GM21528 (cell line): Measurements from ENCODE around the gene CASD1.

Source experiments
- ATAC-seq: cut with Tn5 transposase; IDR thresholded peaks from one replicate; pipeline ENCODE4 v1.9.1; 2021; ENCODE audit warnings: mild to moderate bottlenecking, moderate library complexity; ENCODE audit not compliant: unreplicated experiment, low FRiP score

The CASD1 gene

DNA sequence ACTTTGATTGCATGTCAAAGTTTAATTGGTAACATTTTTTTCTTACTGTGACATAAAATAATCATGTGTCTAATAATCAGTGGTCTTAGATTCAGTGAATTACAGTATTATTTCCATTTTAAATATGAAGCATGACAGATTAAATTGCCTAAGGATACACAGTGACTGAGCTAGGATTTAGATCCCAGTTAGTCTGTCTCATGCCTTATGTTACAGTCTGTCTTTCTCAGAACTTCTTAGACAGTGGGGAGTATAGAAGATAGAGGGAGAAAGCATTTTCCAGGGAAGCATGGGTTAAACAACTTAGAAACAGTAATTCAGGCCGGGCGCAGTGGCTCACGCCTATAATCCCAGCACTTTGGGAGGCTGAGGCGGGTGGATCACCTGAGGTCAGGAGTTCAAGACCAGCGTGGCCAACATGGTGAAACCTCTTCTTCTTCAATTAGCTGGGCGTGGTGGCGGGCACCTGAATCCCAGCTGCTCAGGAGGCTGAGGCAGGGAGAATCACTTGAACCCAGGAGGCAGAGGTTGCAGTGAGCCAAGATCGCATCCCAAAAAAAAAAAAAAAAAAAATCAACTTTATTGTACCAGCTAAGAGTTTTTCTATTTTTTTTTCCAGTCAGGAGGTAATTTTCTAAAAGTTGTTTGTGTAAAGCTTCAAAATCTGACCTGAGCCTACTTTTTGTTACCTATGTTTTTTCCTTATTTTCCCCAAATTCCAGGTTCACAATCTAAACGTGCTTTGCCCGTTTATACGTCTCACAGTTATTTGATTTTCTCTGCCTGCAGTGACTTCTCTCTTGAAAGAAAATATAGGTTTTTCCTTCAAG, 3.3 kb downstream of the CASD1 start:
- ATAC-seq, result no peak

DNA sequence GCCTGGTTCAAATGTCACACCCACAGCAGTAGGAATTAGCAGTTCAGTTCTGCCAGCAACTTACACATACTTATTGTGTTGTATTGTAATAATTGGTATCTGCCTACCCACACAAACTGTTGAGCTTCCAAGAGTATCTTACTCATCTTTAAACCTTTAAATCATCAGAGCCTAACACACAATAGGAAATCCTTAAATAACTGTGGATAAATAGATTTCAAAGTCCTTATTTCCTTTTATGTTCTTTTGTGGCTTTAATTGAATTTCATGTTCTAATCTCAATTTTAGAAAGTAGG, 3.9 kb downstream of the CASD1 start:
- ATAC-seq, result no peak

GRCh38 chr7:94514140-94514889, 4.7 kb downstream of the CASD1 start:
- ATAC-seq, result no peak

GRCh38 chr7:94514917-94515316, 5.3 kb downstream of the CASD1 start:
- ATAC-seq, result no peak

DNA sequence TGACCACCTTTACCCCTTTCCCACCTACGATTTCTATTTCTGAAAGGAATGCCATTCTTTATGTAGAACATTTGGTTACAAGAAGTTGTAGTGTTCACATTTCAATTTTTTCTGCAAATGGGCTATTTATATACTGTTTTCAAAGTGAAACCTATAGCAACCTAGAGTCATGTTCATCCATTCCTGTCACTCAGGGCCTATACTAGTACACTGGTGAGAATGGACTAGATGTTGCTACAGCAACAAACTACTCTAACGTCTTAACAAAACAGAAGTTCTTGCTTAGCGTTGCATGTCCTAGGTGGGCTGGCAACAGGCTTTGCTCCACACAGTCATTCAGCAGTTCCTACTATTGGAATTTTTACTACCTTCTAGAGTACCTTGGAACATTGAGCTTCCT, 16.3 kb downstream of the CASD1 start:
- ATAC-seq, result no peak

GRCh38 chr7:94529516-94529915, 19.9 kb downstream of the CASD1 start:
- ATAC-seq, result no peak

- ATAC-seq, result no peak
These were observed 20.5 kb downstream of the CASD1 start for GRCh38 chr7:94530109-94530508.

- ATAC-seq, result no peak
These were observed 23.1 kb downstream of the CASD1 start for GRCh38 chr7:94532676-94533075.

- ATAC-seq, result no peak
These were observed 30.8 kb downstream of the CASD1 start for GRCh38 chr7:94540428-94540827.

DNA sequence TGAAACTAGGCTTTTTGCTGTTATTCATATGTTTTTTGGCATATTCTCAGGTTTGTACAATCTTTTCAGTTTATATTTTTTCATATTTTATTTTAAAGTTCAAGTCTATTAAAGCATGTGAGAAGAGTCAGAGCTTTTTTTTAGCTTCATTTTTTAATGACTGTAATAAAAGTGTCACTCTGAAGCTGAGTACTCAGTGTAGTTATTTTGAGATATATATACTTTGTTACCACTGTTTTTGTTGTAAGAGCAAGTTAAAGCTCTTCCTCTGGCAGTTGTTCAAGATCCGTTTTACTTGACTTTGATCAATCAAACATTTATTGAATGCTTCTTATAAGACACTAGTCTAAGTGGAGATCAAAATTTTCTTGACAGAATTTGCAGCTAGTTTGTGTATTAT, 37.5 kb downstream of the CASD1 start:
- ATAC-seq, result no peak

- ATAC-seq, result peak; percentile 66
These were observed 46.4 kb downstream of the CASD1 start for GRCh38 chr7:94556028-94556427.

- no peak for ATAC-seq
These were observed 47.6 kb downstream of the CASD1 start for GRCh38 chr7:94557215-94557614.

DNA sequence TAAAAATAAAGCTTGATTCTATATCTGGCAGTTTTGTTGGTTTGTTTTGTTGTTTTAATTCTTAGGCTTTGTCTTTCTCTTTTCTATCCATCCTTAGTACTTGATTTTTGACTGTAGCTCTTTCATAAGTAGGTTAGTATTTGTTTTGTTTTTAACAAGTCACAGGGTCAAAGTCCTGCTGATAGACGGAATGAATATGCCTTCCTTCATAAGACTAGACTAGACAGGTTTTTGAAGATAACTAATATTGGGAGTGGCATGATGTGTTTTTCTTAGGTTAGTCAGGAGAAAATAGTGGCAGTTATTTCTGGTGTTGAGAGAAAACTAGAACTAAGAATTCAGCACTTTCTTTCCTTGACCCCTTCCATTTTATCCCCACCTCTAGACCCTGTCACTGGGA, 50.4 kb downstream of the CASD1 start:
- no peak for ATAC-seq

- no peak for ATAC-seq
These were observed 52.4 kb downstream of the CASD1 start for GRCh38 chr7:94561841-94562514.

GRCh38 chr7:94562525-94562924, 52.9 kb downstream of the CASD1 start:
- ATAC-seq, result no peak

GRCh38 chr7:94565247-94565894, 55.8 kb downstream of the CASD1 start:
- no peak for ATAC-seq

DNA sequence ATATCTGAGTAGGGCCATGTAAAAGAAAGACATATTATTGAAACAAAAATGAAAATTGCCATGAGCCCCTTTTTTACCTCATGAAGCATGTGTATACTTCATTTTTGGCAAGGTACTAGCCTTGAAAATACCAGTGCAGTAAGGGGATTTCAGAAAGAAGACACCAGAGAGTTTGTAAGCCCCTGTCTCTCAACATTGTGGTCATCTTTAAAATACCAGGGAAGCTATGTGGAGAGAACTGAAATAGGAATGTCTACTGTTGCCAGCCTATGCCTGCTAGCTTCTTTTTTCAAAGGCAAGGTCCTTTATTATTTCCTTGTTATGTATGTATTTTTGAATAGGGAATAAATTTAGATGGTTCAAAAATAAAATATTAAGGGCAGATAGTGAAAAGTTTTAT, 57.8 kb downstream of the CASD1 start:
- ATAC-seq, result no peak

GRCh38 chr7:94571816-94572215, 62.2 kb downstream of the CASD1 start:
- no peak for ATAC-seq

GRCh38 chr7:94575646-94576045, 66.0 kb downstream of the CASD1 start:
- no peak for ATAC-seq

DNA sequence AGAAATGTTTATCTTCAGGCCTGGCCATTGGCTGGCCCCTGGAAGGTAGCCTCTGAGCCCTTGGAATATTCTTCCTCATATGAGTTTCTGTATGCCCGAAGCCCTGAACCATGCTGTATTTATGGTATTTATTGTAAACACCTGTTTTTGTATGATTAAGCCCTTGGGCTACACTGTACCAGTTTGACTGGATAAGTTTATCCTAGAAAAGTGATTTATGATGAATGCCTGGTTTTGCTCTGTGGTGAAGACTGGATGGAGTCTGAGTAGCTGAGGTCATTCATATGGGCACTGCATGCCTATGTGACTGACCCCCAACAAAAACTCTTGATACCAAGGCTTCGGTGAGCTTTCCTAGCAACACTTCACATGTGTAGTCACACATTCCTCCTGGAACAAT, 66.7 kb downstream of the CASD1 start:
- no peak for ATAC-seq

- ATAC-seq, result no peak
These were observed 67.7 kb downstream of the CASD1 start for GRCh38 chr7:94577357-94577756.
